ENCODE results near the gene DCLK1. TPM values are rescaled to one million over a fixed set of nuclear protein-coding genes. Genes with fewer than 3 reads are reported as not detected.

Gene DCLK1
- total RNA-seq, 2 donors from 2014 or later = not detected

- Mint-ChIP-seq H3K4me3 (no peak overlapping the region), H3K36me3 (ENCODE audit: low read depth) (no peaks in the 10 kb centered on the region), H3K4me1 (no peaks in the 10 kb centered on the region), H3K27ac (no peak overlapping the region), H3K27me3 (no peaks in the 10 kb centered on the region)
- DNase-seq (no peak), ATAC-seq (no peak)
- H3K9me3 ChIP-seq (ENCODE audit: control insufficient read depth, low read length, poor library complexity, severe bottlenecking) = no peaks in the 10 kb centered on the region
Measured at GRCh38 chr13:36067746-36068381, 63.3 kb downstream of the DCLK1 start.

DNA sequence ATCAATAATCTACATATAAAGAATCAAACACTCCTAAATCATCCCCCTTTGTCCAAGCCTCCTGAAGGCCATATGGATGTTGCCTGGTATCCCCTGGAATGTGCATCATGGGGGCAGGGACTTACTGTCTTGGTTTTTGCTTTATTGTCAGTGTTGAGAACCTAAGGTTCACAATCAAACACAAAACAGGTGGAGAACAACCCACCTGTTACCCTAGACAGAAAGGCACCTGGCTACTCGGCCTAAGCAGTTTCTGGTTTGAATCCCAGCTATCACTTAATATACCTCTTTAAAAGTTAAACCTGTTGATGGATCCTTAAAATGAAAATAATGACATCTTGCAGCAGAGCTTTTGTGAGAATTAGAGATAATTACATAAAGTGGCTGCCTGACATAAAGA lies 68.9 kb downstream of the DCLK1 start:
- no peak overlapping the region for H3K4me3 Mint-ChIP-seq
- no peak overlapping the region for H3K27ac Mint-ChIP-seq
- no peak for DNase-seq
- no peaks in the 10 kb centered on the region for H3K36me3 Mint-ChIP-seq (ENCODE audit: low read depth)
- no peaks in the 10 kb centered on the region for H3K4me1 Mint-ChIP-seq
- H3K27me3 Mint-ChIP-seq = no peaks in the 10 kb centered on the region
- no peaks in the 10 kb centered on the region for H3K9me3 ChIP-seq (ENCODE audit: control insufficient read depth, low read length, poor library complexity, severe bottlenecking)
- ATAC-seq = no peak

DNA sequence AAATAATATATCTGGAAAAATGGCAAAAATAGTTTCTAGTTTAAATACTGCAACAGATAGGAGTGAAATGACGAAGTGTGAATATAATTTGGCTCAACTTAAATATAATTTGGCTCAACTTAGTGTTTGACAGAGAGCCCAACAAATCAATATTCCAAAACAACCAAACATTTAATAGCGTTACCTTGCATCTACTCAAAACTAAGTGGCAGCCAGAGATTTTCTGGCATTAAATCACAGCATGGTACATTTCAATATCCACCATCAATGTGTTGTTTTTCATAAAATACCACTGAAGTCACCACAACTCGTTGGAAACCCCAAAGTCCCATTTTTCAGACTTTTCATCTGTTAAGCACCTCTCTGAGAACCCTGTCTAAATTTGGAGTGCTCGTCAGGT lies 69.6 kb downstream of the DCLK1 start:
- Mint-ChIP-seq H3K4me3 (no peak overlapping the region), H3K36me3 (ENCODE audit: low read depth) (no peaks in the 10 kb centered on the region)

DNA sequence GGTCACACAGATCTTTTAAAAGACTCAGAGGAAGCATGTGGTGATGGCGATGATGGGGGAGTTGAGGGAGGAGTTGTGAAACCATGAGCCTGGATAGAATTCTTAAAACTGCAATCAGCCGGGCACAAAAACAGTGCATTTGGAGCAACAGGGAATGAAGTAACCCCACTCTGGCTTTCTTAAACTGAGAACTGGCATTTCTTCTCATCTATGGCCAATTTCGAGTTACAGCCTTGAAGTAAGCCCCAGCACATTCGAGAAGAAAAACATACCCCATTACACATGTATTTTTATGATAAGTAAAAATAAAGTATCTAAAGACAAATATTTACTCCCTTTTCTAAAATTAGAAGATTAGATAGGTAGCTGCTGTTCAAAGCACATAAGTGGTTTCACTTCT lies 70.1 kb downstream of the DCLK1 start:
- DNase-seq (no peak), ATAC-seq (no peak)
- H3K27ac Mint-ChIP-seq = no peak overlapping the region
- H3K9me3 ChIP-seq (ENCODE audit: control insufficient read depth, low read length, poor library complexity, severe bottlenecking) = no peaks in the 10 kb centered on the region
- no peaks in the 10 kb centered on the region for H3K36me3 Mint-ChIP-seq (ENCODE audit: low read depth)
- no peaks in the 10 kb centered on the region for H3K27me3 Mint-ChIP-seq
- H3K4me3 Mint-ChIP-seq = no peak overlapping the region
- no peaks in the 10 kb centered on the region for H3K4me1 Mint-ChIP-seq

More for the DNA sequence above, 69.6 kb downstream of the DCLK1 start:
- DNase-seq = no peak
- ATAC-seq = no peak
- no peaks in the 10 kb centered on the region for H3K9me3 ChIP-seq (ENCODE audit: control insufficient read depth, low read length, poor library complexity, severe bottlenecking)
- no peaks in the 10 kb centered on the region for H3K27me3 Mint-ChIP-seq
- no peaks in the 10 kb centered on the region for H3K4me1 Mint-ChIP-seq
- H3K27ac Mint-ChIP-seq = no peak overlapping the region

DNA sequence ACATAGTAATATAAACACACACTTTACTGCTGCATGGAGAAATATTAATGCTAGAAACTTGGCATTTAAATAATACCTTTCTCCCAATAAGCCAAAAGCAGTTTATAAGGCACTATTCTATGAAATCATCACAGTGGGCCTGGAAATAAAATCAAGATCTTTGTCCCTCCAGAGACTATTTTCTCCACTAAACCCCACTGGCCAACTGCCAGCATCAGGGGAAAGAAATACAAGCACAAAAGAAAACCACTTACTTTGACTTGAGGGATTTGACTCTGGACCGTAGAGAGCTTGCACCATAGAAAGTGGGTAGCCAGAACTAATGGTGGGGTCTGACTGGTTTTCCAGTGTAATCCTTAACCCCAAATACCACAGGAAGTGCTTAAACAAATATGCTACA lies 71.9 kb downstream of the DCLK1 start:
- DNase-seq = no peak
- no peak for ATAC-seq
- Mint-ChIP-seq H3K27ac (no peak overlapping the region), H3K27me3 (no peaks in the 10 kb centered on the region), H3K4me3 (no peak overlapping the region), H3K36me3 (ENCODE audit: low read depth) (no peaks in the 10 kb centered on the region), H3K4me1 (no peaks in the 10 kb centered on the region)
- H3K9me3 ChIP-seq (ENCODE audit: control insufficient read depth, low read length, poor library complexity, severe bottlenecking) = no peaks in the 10 kb centered on the region

DNA sequence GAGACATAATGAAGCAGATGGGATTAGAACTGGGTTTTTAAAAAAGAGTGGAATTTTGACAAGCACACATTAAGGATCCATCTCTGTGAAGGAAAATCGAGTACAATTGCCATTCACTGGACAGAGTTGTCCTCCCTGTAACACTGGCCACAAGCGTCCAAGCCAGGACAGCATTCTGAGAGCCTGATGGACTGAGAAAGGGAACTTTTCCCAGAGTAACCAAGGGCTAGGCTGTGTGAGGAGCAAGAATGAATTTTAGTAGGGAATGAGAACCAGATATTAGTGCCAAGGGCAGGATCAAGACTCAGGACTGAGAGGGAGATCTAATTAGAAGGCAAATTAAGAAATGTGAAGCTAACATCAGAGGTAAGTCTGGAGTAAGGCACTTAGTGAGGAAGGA lies 73.1 kb downstream of the DCLK1 start:
- H3K9me3 ChIP-seq (ENCODE audit: control insufficient read depth, low read length, poor library complexity, severe bottlenecking) = no peaks in the 10 kb centered on the region
- no peak overlapping the region for H3K27ac Mint-ChIP-seq
- H3K4me1 Mint-ChIP-seq = no peaks in the 10 kb centered on the region
- no peaks in the 10 kb centered on the region for H3K27me3 Mint-ChIP-seq
- H3K4me3 Mint-ChIP-seq = no peak overlapping the region
- DNase-seq (no peak), ATAC-seq (no peak)
- no peaks in the 10 kb centered on the region for H3K36me3 Mint-ChIP-seq (ENCODE audit: low read depth)

DNA sequence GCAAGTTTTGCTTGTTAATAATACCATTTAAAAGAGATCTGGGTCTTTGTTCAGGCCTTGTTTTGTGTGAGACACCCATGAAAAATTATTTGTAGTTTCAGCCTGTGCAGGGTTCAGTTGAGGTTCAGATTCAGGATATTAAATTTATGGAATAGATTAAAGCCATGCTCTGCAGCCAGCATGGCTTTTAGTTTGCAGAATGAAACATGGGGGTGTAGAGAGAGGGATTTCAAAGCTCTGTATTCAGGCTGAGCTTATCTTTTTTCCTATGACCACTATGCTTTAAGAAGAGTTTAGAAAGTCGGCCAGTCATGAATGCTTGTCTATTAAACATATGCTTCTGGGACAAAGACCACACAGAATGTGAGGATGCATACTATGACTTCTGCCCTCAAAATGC lies 73.6 kb downstream of the DCLK1 start:
- H3K9me3 ChIP-seq (ENCODE audit: control insufficient read depth, low read length, poor library complexity, severe bottlenecking) = no peaks in the 10 kb centered on the region
- DNase-seq (no peak), ATAC-seq (no peak)
- Mint-ChIP-seq H3K4me3 (no peak overlapping the region), H3K4me1 (no peaks in the 10 kb centered on the region), H3K27ac (no peak overlapping the region), H3K27me3 (no peaks in the 10 kb centered on the region), H3K36me3 (ENCODE audit: low read depth) (no peaks in the 10 kb centered on the region)

DNA sequence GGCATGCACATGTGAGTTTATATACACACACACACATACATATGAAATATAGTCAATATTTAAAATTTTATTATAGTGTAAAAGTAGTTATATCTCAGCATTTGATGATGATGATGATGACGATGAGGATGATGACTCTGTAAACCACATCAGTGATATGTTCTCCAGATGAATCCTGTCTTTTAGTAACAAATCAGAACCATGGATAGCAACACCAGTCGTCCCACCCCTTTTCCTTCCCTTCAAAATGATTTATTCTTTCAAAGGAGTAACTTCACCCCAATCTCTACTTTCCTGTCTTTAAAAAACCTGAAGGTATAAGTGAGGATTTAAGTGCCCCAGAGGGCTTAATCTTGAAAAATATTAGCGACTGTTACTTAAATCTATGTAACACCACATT lies 74.1 kb downstream of the DCLK1 start:
- Mint-ChIP-seq H3K4me1 (no peaks in the 10 kb centered on the region), H3K27ac (no peak overlapping the region), H3K36me3 (ENCODE audit: low read depth) (no peaks in the 10 kb centered on the region), H3K4me3 (no peak overlapping the region), H3K27me3 (no peaks in the 10 kb centered on the region)
- DNase-seq = no peak
- no peak for ATAC-seq
- no peaks in the 10 kb centered on the region for H3K9me3 ChIP-seq (ENCODE audit: control insufficient read depth, low read length, poor library complexity, severe bottlenecking)

- no peak for DNase-seq
- no peak overlapping the region for H3K27ac Mint-ChIP-seq
- no peaks in the 10 kb centered on the region for H3K9me3 ChIP-seq (ENCODE audit: control insufficient read depth, low read length, poor library complexity, severe bottlenecking)
- no peaks in the 10 kb centered on the region for H3K4me1 Mint-ChIP-seq
- no peaks in the 10 kb centered on the region for H3K27me3 Mint-ChIP-seq
- H3K4me3 Mint-ChIP-seq = no peak overlapping the region
- no peak for ATAC-seq
- H3K36me3 Mint-ChIP-seq (ENCODE audit: low read depth) = no peaks in the 10 kb centered on the region
Measured at GRCh38 chr13:36055366-36055765, 75.8 kb downstream of the DCLK1 start.

- Mint-ChIP-seq H3K27me3 (no peaks in the 10 kb centered on the region), H3K4me3 (no peak overlapping the region), H3K4me1 (no peaks in the 10 kb centered on the region), H3K27ac (no peak overlapping the region), H3K36me3 (ENCODE audit: low read depth) (no peaks in the 10 kb centered on the region)
- ATAC-seq = no peak
- no peak for DNase-seq
- H3K9me3 ChIP-seq (ENCODE audit: control insufficient read depth, low read length, poor library complexity, severe bottlenecking) = no peaks in the 10 kb centered on the region
Measured at GRCh38 chr13:36054041-36054440, 77.1 kb downstream of the DCLK1 start.

DNA sequence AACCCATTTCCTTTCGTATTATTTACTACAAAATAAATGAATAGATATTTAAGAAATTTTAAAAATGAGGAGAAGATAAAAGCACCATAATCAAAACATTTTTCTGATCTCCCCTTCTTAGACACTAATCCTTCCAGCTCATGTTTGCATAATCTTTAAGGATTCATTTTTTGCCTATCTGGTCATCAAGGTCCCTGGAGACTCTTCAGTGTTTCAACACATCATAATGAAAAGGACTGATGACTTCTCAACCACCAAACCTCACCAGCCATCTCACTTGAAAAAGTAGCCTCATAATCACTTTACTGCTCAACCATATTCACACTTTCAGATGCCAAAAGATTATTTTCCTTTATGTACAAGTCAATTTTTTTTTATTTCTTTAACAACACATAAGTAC lies 80.1 kb downstream of the DCLK1 start:
- Mint-ChIP-seq H3K36me3 (ENCODE audit: low read depth) (no peaks in the 10 kb centered on the region), H3K4me1 (no peaks in the 10 kb centered on the region)
- no peak for DNase-seq

DNA sequence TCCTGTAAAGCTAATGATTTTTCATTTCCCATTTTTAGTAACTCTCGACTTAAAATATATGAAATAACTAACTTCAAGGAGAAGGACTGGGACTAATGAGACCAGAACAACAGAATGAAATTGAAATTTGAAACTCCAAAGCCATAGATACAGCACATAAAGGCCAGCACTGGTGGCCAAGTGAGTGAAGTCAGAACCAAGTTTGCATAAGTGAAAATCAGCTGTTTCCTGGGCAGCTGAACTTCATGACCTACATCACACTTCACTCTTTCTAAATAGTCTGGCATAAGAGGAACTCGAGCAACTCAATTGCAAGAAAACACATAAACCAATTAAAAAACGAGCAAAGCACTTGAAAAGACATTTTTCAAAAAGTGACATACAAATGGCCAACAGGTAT lies 84.5 kb downstream of the DCLK1 start:
- Mint-ChIP-seq H3K27me3 (no peaks in the 10 kb centered on the region), H3K4me3 (no peak overlapping the region), H3K27ac (no peak overlapping the region), H3K36me3 (ENCODE audit: low read depth) (no peaks in the 10 kb centered on the region), H3K4me1 (no peaks in the 10 kb centered on the region)
- H3K9me3 ChIP-seq (ENCODE audit: control insufficient read depth, low read length, poor library complexity, severe bottlenecking) = no peaks in the 10 kb centered on the region
- no peak for DNase-seq
- no peak for ATAC-seq

More for the DNA sequence above, 80.1 kb downstream of the DCLK1 start:
- H3K9me3 ChIP-seq (ENCODE audit: control insufficient read depth, low read length, poor library complexity, severe bottlenecking) = no peaks in the 10 kb centered on the region
- no peak for ATAC-seq
- no peaks in the 10 kb centered on the region for H3K27me3 Mint-ChIP-seq
- no peak overlapping the region for H3K27ac Mint-ChIP-seq
- no peak overlapping the region for H3K4me3 Mint-ChIP-seq

DNA sequence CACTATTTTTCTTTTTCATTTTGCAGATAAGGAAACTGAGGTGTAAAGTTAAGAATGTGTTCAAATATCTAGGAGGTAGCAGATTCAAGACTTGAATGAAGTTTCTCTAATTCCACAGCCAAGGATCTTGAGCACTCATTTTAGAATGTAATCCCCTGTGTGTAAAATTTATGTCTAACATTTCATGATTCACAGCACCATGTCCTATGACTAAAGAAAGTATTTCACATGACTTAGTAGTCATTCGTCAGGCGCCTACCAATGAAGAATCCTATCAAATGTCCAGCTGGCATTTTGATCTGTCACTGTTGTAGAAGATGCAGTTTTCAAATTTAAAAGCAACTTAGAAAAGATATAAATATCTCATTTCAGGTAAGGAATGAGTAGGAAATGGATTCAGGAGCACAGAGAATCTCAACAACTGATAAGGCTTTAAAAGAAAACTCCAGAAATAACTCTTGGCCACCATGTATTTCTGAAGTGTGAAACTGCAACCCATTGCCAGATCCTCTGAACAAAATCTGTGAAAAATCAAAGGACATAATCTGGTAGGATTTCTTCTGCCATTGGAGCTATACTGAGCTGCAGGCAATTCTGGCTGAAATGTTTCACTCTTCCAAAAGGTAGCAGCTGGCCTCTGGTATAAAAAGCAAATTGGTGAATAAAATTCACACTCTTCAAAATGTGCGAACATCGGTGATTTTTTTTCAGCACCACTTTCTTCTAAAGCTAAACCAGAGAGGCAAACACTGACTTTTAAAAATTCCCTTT lies 92.2 kb downstream of the DCLK1 start:
- no peaks in the 10 kb centered on the region for H3K4me1 Mint-ChIP-seq
- no peaks in the 10 kb centered on the region for H3K36me3 Mint-ChIP-seq (ENCODE audit: low read depth)
- no peaks in the 10 kb centered on the region for H3K9me3 ChIP-seq (ENCODE audit: control insufficient read depth, low read length, poor library complexity, severe bottlenecking)
- H3K27me3 Mint-ChIP-seq = no peaks in the 10 kb centered on the region
- H3K27ac Mint-ChIP-seq = no peak overlapping the region
- ATAC-seq (no peak), DNase-seq (no peak)
- no peak overlapping the region for H3K4me3 Mint-ChIP-seq

GRCh38 chr13:36033035-36033434 lies 98.1 kb downstream of the DCLK1 start:
- Mint-ChIP-seq H3K27me3 (no peaks in the 10 kb centered on the region), H3K27ac (no peak overlapping the region), H3K4me1 (no peaks in the 10 kb centered on the region), H3K36me3 (ENCODE audit: low read depth) (no peaks in the 10 kb centered on the region), H3K4me3 (no peak overlapping the region)
- no peak for DNase-seq
- no peak for ATAC-seq
- H3K9me3 ChIP-seq (ENCODE audit: control insufficient read depth, low read length, poor library complexity, severe bottlenecking) = no peaks in the 10 kb centered on the region

Measured in T-helper 17 cell (primary cell).